CD4-positive, alpha-beta T cell treated with Interleukin-15 for 4 hours (primary cell): ENCODE results near the gene ARFGAP3.

Experiments used
- DNase-seq: peaks from one replicate; pipeline ENCODE4 v3.0.0-alpha.2; 2020; ENCODE audit warnings: low spot score

ARFGAP3 gene

GRCh38 chr22:42820045-42820763, 36.9 kb downstream of the ARFGAP3 start:
- DNase-seq: peak; percentile 8

GRCh38 chr22:42819412-42820044, 37.5 kb downstream of the ARFGAP3 start:
- DNase-seq: no peak

GRCh38 chr22:42817556-42817955, 39.5 kb downstream of the ARFGAP3 start:
- no peak for DNase-seq

GRCh38 chr22:42816336-42816735, 40.7 kb downstream of the ARFGAP3 start:
- no peak for DNase-seq

- DNase-seq: no peak
Measured at GRCh38 chr22:42814616-42815015, 42.5 kb downstream of the ARFGAP3 start.

- DNase-seq: no peak
Measured at GRCh38 chr22:42814215-42814614, 42.9 kb downstream of the ARFGAP3 start.

- DNase-seq: no peak
Measured at GRCh38 chr22:42813501-42813900, 43.6 kb downstream of the ARFGAP3 start.

GRCh38 chr22:42811459-42811858, 45.6 kb downstream of the ARFGAP3 start:
- DNase-seq: no peak

GRCh38 chr22:42808521-42808920, 48.6 kb downstream of the ARFGAP3 start:
- DNase-seq: no peak

GRCh38 chr22:42807185-42807584, 49.9 kb downstream of the ARFGAP3 start:
- DNase-seq: no peak

- no peak for DNase-seq
Measured at GRCh38 chr22:42805998-42806830, 50.9 kb downstream of the ARFGAP3 start.

GRCh38 chr22:42805016-42805997, 51.8 kb downstream of the ARFGAP3 start:
- DNase-seq: no peak

- DNase-seq: no peak
Measured at GRCh38 chr22:42803389-42803788, 53.7 kb downstream of the ARFGAP3 start.

GRCh38 chr22:42801252-42802080, 55.6 kb downstream of the ARFGAP3 start:
- DNase-seq: no peak

- no peak for DNase-seq
Measured at GRCh38 chr22:42800451-42801251, 56.4 kb downstream of the ARFGAP3 start.

GRCh38 chr22:42799461-42800405, 57.3 kb downstream of the ARFGAP3 start:
- no peak for DNase-seq

GRCh38 chr22:42799061-42799460, 58.0 kb downstream of the ARFGAP3 start:
- DNase-seq: no peak

GRCh38 chr22:42797011-42797410, 60.1 kb downstream of the ARFGAP3 start:
- DNase-seq: no peak

GRCh38 chr22:42796081-42796480, 61.0 kb downstream of the ARFGAP3 start:
- no peak for DNase-seq
